Fibroblast of villous mesenchyme (primary cell): ENCODE data around the gene CTTNBP2. TPM values are rescaled to one million over a fixed set of nuclear protein-coding genes. Genes with fewer than 3 reads are reported as not detected.

ENCODE experiments used
- DNase-seq: peaks from one replicate; pipeline ENCODE4 v3.0.0-alpha.2; 2010; ENCODE audit warnings: low read depth
- H3K4me3 ChIP-seq: 2 replicates; pipeline ENCODE4 v1.5.1; 2011; ENCODE audit warnings: low read depth, mild to moderate bottlenecking, low read length
- total RNA-seq: library from RNA; depleted of rRNA; stranded (reverse); fragments of >200 nt; gene quantifications from 2 replicates; pipeline ENCODE4 v1.2.3, GENCODE V29; 2012
- TF ChIP-seq, protein P1 (sequence below): IDR thresholded peaks from 2 replicates; pipeline ENCODE4 v1.5.1; 2012; ENCODE audit warnings: low read depth, mild to moderate bottlenecking, low read length; ENCODE audit not compliant: insufficient read depth

The CTTNBP2 gene
- total RNA-seq, 1 donor: 1.3 TPM

DNA sequence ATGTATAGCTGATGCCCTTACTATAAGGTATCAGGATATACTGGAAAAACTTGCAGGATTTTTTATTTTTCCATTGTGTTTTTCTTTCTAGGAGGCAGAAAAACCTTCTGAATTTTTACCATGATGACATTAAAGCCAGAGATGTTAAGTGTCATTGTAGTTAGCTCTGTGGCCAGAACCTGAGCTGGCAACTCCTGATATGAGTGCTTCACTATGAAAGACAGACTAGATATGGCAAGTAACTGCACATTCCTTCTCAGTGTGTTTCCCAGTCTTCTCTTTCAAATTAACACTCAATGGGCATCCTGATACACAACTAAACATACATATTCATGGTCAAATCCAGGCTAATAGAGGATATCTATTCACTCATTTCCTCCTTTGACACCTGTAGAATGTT, 166.2 kb downstream of the CTTNBP2 start:
- H3K4me3 ChIP-seq: no peak overlapping the region
- no peak for DNase-seq
- TF ChIP-seq, protein P1, sequence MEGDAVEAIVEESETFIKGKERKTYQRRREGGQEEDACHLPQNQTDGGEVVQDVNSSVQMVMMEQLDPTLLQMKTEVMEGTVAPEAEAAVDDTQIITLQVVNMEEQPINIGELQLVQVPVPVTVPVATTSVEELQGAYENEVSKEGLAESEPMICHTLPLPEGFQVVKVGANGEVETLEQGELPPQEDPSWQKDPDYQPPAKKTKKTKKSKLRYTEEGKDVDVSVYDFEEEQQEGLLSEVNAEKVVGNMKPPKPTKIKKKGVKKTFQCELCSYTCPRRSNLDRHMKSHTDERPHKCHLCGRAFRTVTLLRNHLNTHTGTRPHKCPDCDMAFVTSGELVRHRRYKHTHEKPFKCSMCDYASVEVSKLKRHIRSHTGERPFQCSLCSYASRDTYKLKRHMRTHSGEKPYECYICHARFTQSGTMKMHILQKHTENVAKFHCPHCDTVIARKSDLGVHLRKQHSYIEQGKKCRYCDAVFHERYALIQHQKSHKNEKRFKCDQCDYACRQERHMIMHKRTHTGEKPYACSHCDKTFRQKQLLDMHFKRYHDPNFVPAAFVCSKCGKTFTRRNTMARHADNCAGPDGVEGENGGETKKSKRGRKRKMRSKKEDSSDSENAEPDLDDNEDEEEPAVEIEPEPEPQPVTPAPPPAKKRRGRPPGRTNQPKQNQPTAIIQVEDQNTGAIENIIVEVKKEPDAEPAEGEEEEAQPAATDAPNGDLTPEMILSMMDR: no peak

DNA sequence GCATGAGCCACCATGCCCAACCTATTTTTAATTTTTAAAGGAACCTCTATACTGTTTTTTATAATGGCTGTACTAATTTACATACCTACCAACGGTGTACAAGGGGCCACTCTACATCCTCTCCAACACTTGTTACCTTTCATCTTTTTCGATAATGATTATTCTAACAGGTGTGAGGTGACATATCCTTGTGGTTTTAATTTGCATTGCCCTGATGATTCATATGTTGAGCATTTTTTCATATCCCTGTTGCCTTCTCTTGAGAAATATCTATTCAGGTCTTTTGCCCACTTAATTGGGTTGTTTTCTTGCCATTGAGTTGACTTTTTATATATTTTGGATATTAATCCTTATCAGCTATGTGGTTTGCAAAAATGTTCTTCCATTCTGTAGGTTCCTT, 167.0 kb downstream of the CTTNBP2 start:
- DNase-seq: no peak
- TF ChIP-seq, protein P1: no peak
- no peak overlapping the region for H3K4me3 ChIP-seq

DNA sequence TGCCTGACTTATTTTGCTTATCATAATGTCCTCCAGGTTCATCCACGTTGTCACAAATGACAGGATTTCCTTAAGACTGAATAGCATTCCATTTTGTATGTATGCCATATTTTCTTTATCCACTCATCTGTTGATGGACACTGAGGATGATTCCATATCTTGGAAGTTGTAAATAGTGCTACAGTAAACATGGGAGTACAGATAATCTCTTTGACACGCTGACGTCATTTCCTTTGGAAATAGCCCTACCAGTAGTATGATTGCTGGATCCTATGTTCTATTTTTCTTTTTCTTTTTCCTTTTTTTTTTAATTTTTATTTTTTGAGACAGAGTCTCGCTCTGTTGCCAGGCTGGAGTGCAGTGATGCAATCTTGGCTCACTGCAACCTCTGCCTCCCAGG, 167.6 kb downstream of the CTTNBP2 start:
- peak; percentile 22 for DNase-seq
- TF ChIP-seq, protein P1: no peak
- H3K4me3 ChIP-seq: no peak overlapping the region

DNA sequence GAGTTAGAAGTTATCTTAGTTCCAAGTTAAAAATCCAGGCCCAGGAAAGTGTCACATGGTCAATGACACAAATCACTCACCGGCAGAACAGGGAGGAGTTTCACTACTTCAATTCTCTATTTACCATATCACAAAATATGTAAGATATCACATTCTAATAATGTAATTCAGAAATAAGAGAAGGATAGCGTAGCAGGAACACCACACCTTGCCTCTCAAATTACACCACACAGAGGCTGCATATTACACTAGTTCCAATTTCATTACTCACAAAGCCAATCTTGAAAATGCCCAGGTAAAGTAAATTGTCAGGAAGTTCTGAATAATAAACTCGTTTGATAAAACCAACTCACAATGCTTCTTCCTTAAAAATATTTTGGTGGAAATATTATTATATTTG, 169.2 kb downstream of the CTTNBP2 start:
- no peak for DNase-seq
- no peak overlapping the region for H3K4me3 ChIP-seq
- TF ChIP-seq, protein P1: no peak

DNA sequence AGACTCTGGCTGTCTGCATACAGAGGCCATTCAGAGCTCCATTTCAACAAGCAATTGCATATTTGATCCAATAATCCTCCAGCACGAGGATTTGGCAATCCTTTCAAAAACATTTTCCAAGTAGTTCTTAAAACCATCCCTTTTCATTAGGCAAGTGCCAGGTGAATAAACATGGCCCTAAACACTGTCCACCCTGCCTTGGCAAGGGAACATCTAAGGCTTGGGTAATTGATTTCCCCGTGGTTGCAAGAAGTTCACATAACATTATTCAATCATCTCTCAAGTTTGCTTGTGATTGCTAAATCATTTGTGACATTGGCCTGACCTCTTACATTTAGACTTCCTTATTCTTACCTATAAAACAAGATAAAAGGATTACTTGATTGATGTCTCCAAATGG, 175.2 kb downstream of the CTTNBP2 start:
- no peak for DNase-seq
- TF ChIP-seq, protein P1: no peak
- H3K4me3 ChIP-seq: no peak overlapping the region

DNA sequence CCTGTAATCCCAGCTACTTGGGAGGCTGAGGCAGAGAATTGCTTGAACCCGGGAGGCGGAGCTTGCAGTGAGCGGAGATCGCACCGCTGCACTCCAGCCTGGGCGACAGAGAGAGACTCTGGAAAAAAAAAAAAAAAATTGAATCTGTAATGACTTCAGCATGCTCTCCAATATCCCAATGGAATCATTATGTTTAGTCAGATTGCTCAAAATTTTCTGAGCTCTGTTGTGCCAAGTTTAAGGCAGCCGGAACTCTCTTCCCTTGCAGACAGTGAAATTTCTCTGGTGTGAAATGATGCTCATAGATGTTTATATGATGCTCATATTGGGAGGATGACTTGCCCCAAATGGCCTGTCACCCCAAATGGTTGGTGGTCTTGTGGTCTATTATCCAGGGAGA, 180.9 kb downstream of the CTTNBP2 start:
- TF ChIP-seq, protein P1: no peak
- DNase-seq: no peak
- no peak overlapping the region for H3K4me3 ChIP-seq

DNA sequence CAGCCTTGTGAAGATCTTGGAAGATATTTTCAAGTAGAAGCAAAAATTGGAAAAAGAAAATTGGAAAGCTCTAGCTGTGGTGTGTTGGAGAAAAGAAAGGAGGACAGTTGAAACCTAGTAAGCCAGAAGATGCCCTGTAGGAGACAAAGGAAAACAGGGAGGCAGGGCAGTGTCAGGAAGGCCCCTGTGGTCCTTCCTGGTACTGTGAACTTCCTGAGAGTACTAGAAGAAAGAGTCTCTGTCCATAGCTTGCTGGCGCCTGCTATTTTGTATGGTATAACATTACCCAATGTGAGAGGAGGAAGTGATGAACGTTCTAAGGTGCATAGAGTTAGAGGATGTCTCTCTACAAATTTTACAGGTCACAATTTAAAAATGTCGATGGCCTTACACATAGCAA, 183.1 kb downstream of the CTTNBP2 start:
- no peak overlapping the region for H3K4me3 ChIP-seq
- DNase-seq: no peak
- TF ChIP-seq, protein P1: no peak
